C4-2B (cell line): Measurements from ENCODE around the gene ATP2C1.

Experiments
- CTCF ChIP-seq: fragments of 450-650 bp; conservative IDR thresholded peaks from 2 replicates; pipeline ENCODE4 v1.5.1; 2017; ENCODE audit warnings: mild to moderate bottlenecking
- ZFX ChIP-seq: fragments of 450-650 bp; IDR thresholded peaks from 2 replicates; pipeline ENCODE4 v1.6.1; 2017

- no peak for TF ChIP-seq CTCF
- TF ChIP-seq ZFX = no peak; the same call in 1 of the 2 replicates
These were observed 39.5 kb upstream of the ATP2C1 start for GRCh38 chr3:130854208-130854864.
